Smooth muscle cell (in vitro differentiated cells): ENCODE data around the gene PRKX. TPM values are rescaled to one million over a fixed set of nuclear protein-coding genes. Genes with fewer than 3 reads are reported as not detected.

Experiments
- DNase-seq: peaks from one replicate; lab custom pipeline; 2025; ENCODE audit not compliant: unreplicated experiment; lab: John Stamatoyannopoulos, UW
- H2AFZ ChIP-seq: fragments of 200-600 bp; sonication (generic); 2 replicates; pipeline ENCODE4 v1.6.0; 2016; ENCODE audit warnings: antibody characterized with exemption, low read depth, mild to moderate bottlenecking
- H3F3A ChIP-seq: fragments of 200-600 bp; sonication (generic); 2 replicates; pipeline ENCODE4 v1.6.0; 2017; ENCODE audit warnings: antibody characterized with exemption, low read depth
- H3K27ac ChIP-seq: fragments of 200-600 bp; sonication (generic); 2 replicates; pipeline ENCODE4 v1.5.1; 2016; ENCODE audit warnings: low read depth, mild to moderate bottlenecking
- H3K27me3 ChIP-seq: fragments of 200-600 bp; sonication (generic); 2 replicates; pipeline ENCODE4 v1.6.1; 2016; ENCODE audit warnings: low read depth, mild to moderate bottlenecking
- H3K36me3 ChIP-seq: fragments of 200-600 bp; sonication (generic); 2 replicates; pipeline ENCODE4 v1.5.1; 2016; ENCODE audit warnings: low read depth
- H3K4me1 ChIP-seq: fragments of 200-600 bp; sonication (generic); 2 replicates; pipeline ENCODE4 v1.5.1; 2016; ENCODE audit warnings: low read depth
- H3K4me2 ChIP-seq: fragments of 200-600 bp; sonication (generic); 2 replicates; pipeline ENCODE4 v1.6.0; 2016; ENCODE audit warnings: mild to moderate bottlenecking
- H3K4me3 ChIP-seq: fragments of 200-600 bp; sonication (generic); 2 replicates; pipeline ENCODE4 v1.5.1; 2016; ENCODE audit warnings: mild to moderate bottlenecking
- H3K79me2 ChIP-seq: fragments of 200-600 bp; sonication (generic); 2 replicates; pipeline ENCODE4 v1.6.0; 2016; ENCODE audit warnings: low read depth, mild to moderate bottlenecking
- H3K9ac ChIP-seq: fragments of 200-600 bp; sonication (generic); 2 replicates; pipeline ENCODE4 v1.6.0; 2016; ENCODE audit warnings: low read depth
- H3K9me3 ChIP-seq: fragments of 200-600 bp; sonication (generic); replicated peaks from 2 replicates; pipeline ENCODE4 v1.5.1; 2016; ENCODE audit warnings: low read depth
- H4K20me1 ChIP-seq: fragments of 200-600 bp; sonication (generic); 2 replicates; pipeline ENCODE4 v1.6.0; 2016; ENCODE audit warnings: low read depth
- CTCF ChIP-seq: fragments of 200-600 bp; sonication (generic); IDR thresholded peaks from 2 replicates; pipeline ENCODE4 v1.5.1; 2017; ENCODE audit warnings: borderline replicate concordance, mild to moderate bottlenecking, antibody characterized with exemption; ENCODE audit not compliant: insufficient read depth, poor library complexity, severe bottlenecking
- WGBS: methylation state at CpG from one replicate; pipeline ENCODE4 v1.1.7; 2016; ENCODE audit warnings: low lambda C conversion rate; 5-methylcytosine and 5-hydroxymethylcytosine counted together
- polyA plus RNA-seq: library from polyadenylated mRNA; unstranded; fragments of >200 nt; fragmentation: Nextera tagmentation; extraction: Ambion mirVana; gene quantifications from 2 replicates; pipeline ENCODE4 v1.2.1, GENCODE V29; 2016
- total RNA-seq: library from RNA; depleted of rRNA; stranded (reverse); fragments of >200 nt; gene quantifications from 2 replicates; pipeline ENCODE4 v1.2.3, GENCODE V29; 2014

The PRKX gene
- total and polyA plus RNA-seq, 2 experiments from 2014 or later, result 9.5 to 10.1 TPM

GRCh38 chrX:3639236-3639635, 74.2 kb downstream of the PRKX start:
- Histone ChIP-seq H3K4me3 (no peak overlapping the region), H2AFZ (no peak overlapping the region), H3K4me2 (no peak overlapping the region), H3K36me3 (no peaks in the 10 kb centered on the region), H3K79me2 (no peaks in the 10 kb centered on the region), H4K20me1 (no peaks in the 10 kb centered on the region), H3F3A (no peaks in the 10 kb centered on the region), H3K4me1 (no peaks in the 10 kb centered on the region), H3K27me3 (no peaks in the 10 kb centered on the region), H3K9me3 (no peaks in the 10 kb centered on the region), H3K9ac (no peak overlapping the region), H3K27ac (no peak overlapping the region)
- TF ChIP-seq CTCF, result no peak
- no CpG with 5 or more reads among the region's 2 CpGs for WGBS
- DNase-seq, result no peak

- Histone ChIP-seq H3K27ac (no peak overlapping the region), H2AFZ (no peak overlapping the region), H4K20me1 (no peaks in the 10 kb centered on the region), H3K9ac (no peak overlapping the region), H3K79me2 (no peaks in the 10 kb centered on the region), H3K9me3 (no peaks in the 10 kb centered on the region), H3K36me3 (no peaks in the 10 kb centered on the region), H3K4me2 (no peak overlapping the region), H3F3A (no peaks in the 10 kb centered on the region), H3K27me3 (no peaks in the 10 kb centered on the region), H3K4me3 (no peak overlapping the region), H3K4me1 (no peaks in the 10 kb centered on the region)
- no peak for DNase-seq
- TF ChIP-seq CTCF, result peak; percentile 88
- 19% methylated on average over 6 of the region's 6 CpGs for WGBS
Measured at GRCh38 chrX:3638280-3638873, 75.1 kb downstream of the PRKX start.

GRCh38 chrX:3636803-3637202, 76.6 kb downstream of the PRKX start:
- Histone ChIP-seq H3K79me2 (no peaks in the 10 kb centered on the region), H3K4me2 (no peak overlapping the region), H3K9ac (no peak overlapping the region), H3K9me3 (no peaks in the 10 kb centered on the region), H2AFZ (no peak overlapping the region), H3K4me1 (no peaks in the 10 kb centered on the region), H4K20me1 (no peaks in the 10 kb centered on the region), H3K36me3 (no peaks in the 10 kb centered on the region), H3F3A (no peaks in the 10 kb centered on the region), H3K27me3 (no peaks in the 10 kb centered on the region), H3K27ac (no peak overlapping the region), H3K4me3 (no peak overlapping the region)
- no peak for TF ChIP-seq CTCF
- 94% methylated on average over 4 of the region's 4 CpGs for WGBS
- DNase-seq, result no peak

GRCh38 chrX:3631196-3631595, 82.3 kb downstream of the PRKX start:
- H3K27me3 ChIP-seq, result no peaks in the 10 kb centered on the region
- TF ChIP-seq CTCF, result no peak
- H3F3A ChIP-seq, result no peaks in the 10 kb centered on the region
- H3K79me2 ChIP-seq, result no peaks in the 10 kb centered on the region
- no peak overlapping the region for H3K9ac ChIP-seq
- 87% methylated on average over 3 of the region's 3 CpGs for WGBS
- H3K27ac ChIP-seq, result no peak overlapping the region
- no peaks in the 10 kb centered on the region for H3K36me3 ChIP-seq
- no peak overlapping the region for H3K4me3 ChIP-seq
- H3K4me1 ChIP-seq, result no peaks in the 10 kb centered on the region
- no peaks in the 10 kb centered on the region for H3K9me3 ChIP-seq
- no peak for DNase-seq
- H2AFZ ChIP-seq, result no peak overlapping the region
- no peaks in the 10 kb centered on the region for H4K20me1 ChIP-seq
- H3K4me2 ChIP-seq, result no peak overlapping the region
